Endothelial cell of umbilical vein (primary cell): ENCODE measurements around the gene DUSP15. TPM values are rescaled to one million over a fixed set of nuclear protein-coding genes. Genes with fewer than 3 reads are reported as not detected.

Source experiments
- BruUV-seq: library from RNA; stranded (reverse); fragments of 400-500 nt; replicated peaks from 2 replicates; lab custom pipeline; 2021; lab: Mats Ljungman, UMichigan
- CTCF ChIA-PET: fragments of 300-600, 350-600 bp; sonication (Branson Sonifier 250); formaldehyde crosslinking; loops from one replicate; lab custom pipeline; 2021; ENCODE audit warnings: antibody characterized with exemption, inconsistent platforms; lab: Charles Lee
- POLR2A ChIA-PET: fragments of 300-600, 350-600 bp; sonication (Branson Sonifier 250); formaldehyde crosslinking; loops from one replicate; lab custom pipeline; 2021; ENCODE audit warnings: antibody characterized with exemption, inconsistent platforms; lab: Charles Lee
- DNase-seq: peaks from one replicate; pipeline ENCODE4 v3.0.0-alpha.2; 2011; ENCODE audit warnings: low read depth, low spot score
- FAIRE-seq: peaks from 2 replicates; lab custom pipeline; 2011; peaks lifted over from hg19 to GRCh38; lab: Jason Lieb, UNC
- H2AFZ ChIP-seq: 2 replicates; pipeline ENCODE4 v1.6.0; 2012; ENCODE audit warnings: low read depth, low read length, control low read depth, inconsistent platforms
- H3K27ac ChIP-seq: 2 replicates; pipeline ENCODE4 v1.5.1; 2011; ENCODE audit warnings: low read depth, mild to moderate bottlenecking, control low read depth, low read length, moderate library complexity; ENCODE audit not compliant: insufficient read depth
- H3K27me3 ChIP-seq, 2 experiments: 2 replicates each; pipeline versions ENCODE4 v1.6.0 to v1.6.1; 2011; ENCODE audit warnings: low read length in 2 of 2, mixed read lengths in 1 of 2; ENCODE audit not compliant: control insufficient read depth in 2 of 2, insufficient read depth in 2 of 2
- H3K36me3 ChIP-seq, 2 experiments: 2 replicates in 1 of 2; 3 replicates in 1 of 2; pipeline ENCODE4 v1.5.1; 2011; ENCODE audit warnings: low read length in 2 of 2, mild to moderate bottlenecking in 1 of 2, moderate library complexity in 1 of 2; ENCODE audit not compliant: control insufficient read depth in 2 of 2, insufficient read depth in 2 of 2; ENCODE audit errors: extremely low read depth in 1 of 2
- H3K4me1 ChIP-seq: 3 replicates; pipeline ENCODE4 v1.5.1; 2011; ENCODE audit warnings: mild to moderate bottlenecking, low read length; ENCODE audit not compliant: control insufficient read depth, insufficient read depth; ENCODE audit errors: extremely low read depth
- H3K4me2 ChIP-seq: 2 replicates; pipeline ENCODE4 v1.6.1; 2011; ENCODE audit warnings: low read length, control low read depth, mixed read lengths; ENCODE audit not compliant: insufficient read depth
- H3K4me3 ChIP-seq, 3 experiments: fragments of 200-600 bp in 1 of 3; sonication (generic), shearing (Covaris generic) in 1 of 3; replicated peaks in 1 of 3; 2 replicates each; pipeline ENCODE4 v1.5.1; 2011 to 2016; ENCODE audit warnings: control low read depth in 3 of 3, low read length in 3 of 3, mild to moderate bottlenecking in 2 of 3, inconsistent platforms in 1 of 3, low read depth in 1 of 3, moderate library complexity in 1 of 3; ENCODE audit not compliant: insufficient read depth in 1 of 3
- H3K79me2 ChIP-seq: 2 replicates; pipeline ENCODE4 v1.6.0; 2012; ENCODE audit warnings: low read length, inconsistent platforms; ENCODE audit not compliant: control insufficient read depth, insufficient read depth
- H3K9ac ChIP-seq: replicated peaks from 2 replicates; pipeline ENCODE3; 2011; ENCODE audit warnings: low read length, control low read depth; ENCODE audit not compliant: insufficient read depth; ENCODE audit errors: extremely low read depth
- H3K9me1 ChIP-seq: replicated peaks from 3 replicates; pipeline ENCODE4 v1.6.0; 2011; ENCODE audit warnings: mild to moderate bottlenecking, low read length; ENCODE audit not compliant: control insufficient read depth, insufficient read depth; ENCODE audit errors: extremely low read depth
- H3K9me3 ChIP-seq: replicated peaks from 2 replicates; pipeline ENCODE4 v1.5.1; 2012; ENCODE audit warnings: low read length, inconsistent platforms; ENCODE audit not compliant: control insufficient read depth, insufficient read depth
- H4K20me1 ChIP-seq: replicated peaks from 2 replicates; pipeline ENCODE3; 2011; ENCODE audit warnings: mild to moderate bottlenecking, low read length; ENCODE audit not compliant: control insufficient read depth, insufficient read depth; ENCODE audit errors: extremely low read depth
- EZH2 ChIP-seq: IDR thresholded peaks from 2 replicates; pipeline ENCODE4 v1.6.1; 2012; ENCODE audit warnings: borderline replicate concordance, low read depth, mild to moderate bottlenecking, moderate library complexity, low read length, inconsistent platforms; ENCODE audit not compliant: severe bottlenecking
- FOS ChIP-seq: IDR thresholded peaks from 2 replicates; pipeline ENCODE4 v1.6.1; 2011; ENCODE audit warnings: mild to moderate bottlenecking, low read length, moderate library complexity, borderline replicate concordance; ENCODE audit not compliant: insufficient read depth
- GATA2 ChIP-seq: IDR thresholded peaks from 2 replicates; pipeline ENCODE4 v1.7.0; 2011; ENCODE audit warnings: low read depth, mild to moderate bottlenecking, moderate library complexity, mixed read lengths, low read length; ENCODE audit not compliant: insufficient read length, insufficient read depth
- JUN ChIP-seq: IDR thresholded peaks from 2 replicates; pipeline ENCODE4 v1.6.1; 2011; ENCODE audit warnings: borderline replicate concordance, low read depth; ENCODE audit not compliant: insufficient read length, insufficient read depth
- MYC ChIP-seq: IDR thresholded peaks from one replicate; pipeline ENCODE4 v1.6.1; 2011; ENCODE audit warnings: mild to moderate bottlenecking, low read depth, low read length
- POLR2A ChIP-seq: IDR thresholded peaks from 2 replicates; pipeline ENCODE4 v1.6.1; 2012; ENCODE audit warnings: low read depth, mild to moderate bottlenecking, control low read depth, low read length
- POLR2AphosphoS5 ChIP-seq: IDR thresholded peaks from 2 replicates; pipeline ENCODE4 v1.6.1; 2012; ENCODE audit warnings: low read depth, mild to moderate bottlenecking, control low read depth, low read length, moderate library complexity; ENCODE audit not compliant: insufficient read depth
- dilution Hi-C: fragments of 300-500 bp; cut with MboI; formaldehyde crosslinking; loops from one replicate; pipeline ENCODE4 v1.15.0; 2019; ENCODE audit warnings: low sequenced_read_pairs; ENCODE audit not compliant: extremely low pct_ligation_motif_present
- intact Hi-C: fragments of 100-400 bp; cut with micrococcal nuclease; formaldehyde crosslinking; loops from one replicate; pipeline ENCODE4 v1.10.0; 2022
- polyA plus RNA-seq, 4 experiments: library from polyadenylated mRNA; depleted of rRNA in 3 of 4; stranded (reverse) in 3 of 4; unstranded in 1 of 4; fragments of >200 nt; gene quantifications; 2 replicates each; pipeline versions ENCODE4 v1.2.1 to v1.2.3, GENCODE V29; 2011 to 2012; ENCODE audit warnings: missing spikeins in 1 of 4
- total RNA-seq: library from RNA; stranded (reverse); gene quantifications from 2 replicates; pipeline ENCODE4 v1.2.3, GENCODE V29; 2021
- TF ChIP-seq, protein P1 (sequence below): IDR thresholded peaks from 2 replicates; pipeline ENCODE4 v1.6.1; 2011; ENCODE audit not compliant: insufficient read depth, insufficient read length
- TF ChIP-seq, protein P2 (sequence below), 2 donors: IDR thresholded peaks; 1 replicate in 1 of 2; 2 replicates in 1 of 2; pipeline ENCODE4 v1.5.1; 2011; ENCODE audit warnings: low read length in 2 of 2, mild to moderate bottlenecking in 2 of 2, moderate library complexity in 2 of 2, control low read depth in 1 of 2, inconsistent platforms in 1 of 2, low read depth in 1 of 2; ENCODE audit not compliant: insufficient read depth in 1 of 2; ENCODE audit errors: extremely low read depth in 1 of 2

Gene DUSP15
- total and polyA plus RNA-seq, 2 donors (not counting 3 experiments of a cell fraction or from before 2014, with no cell fraction given) = 0.33 TPM; not detected in 1

DNA sequence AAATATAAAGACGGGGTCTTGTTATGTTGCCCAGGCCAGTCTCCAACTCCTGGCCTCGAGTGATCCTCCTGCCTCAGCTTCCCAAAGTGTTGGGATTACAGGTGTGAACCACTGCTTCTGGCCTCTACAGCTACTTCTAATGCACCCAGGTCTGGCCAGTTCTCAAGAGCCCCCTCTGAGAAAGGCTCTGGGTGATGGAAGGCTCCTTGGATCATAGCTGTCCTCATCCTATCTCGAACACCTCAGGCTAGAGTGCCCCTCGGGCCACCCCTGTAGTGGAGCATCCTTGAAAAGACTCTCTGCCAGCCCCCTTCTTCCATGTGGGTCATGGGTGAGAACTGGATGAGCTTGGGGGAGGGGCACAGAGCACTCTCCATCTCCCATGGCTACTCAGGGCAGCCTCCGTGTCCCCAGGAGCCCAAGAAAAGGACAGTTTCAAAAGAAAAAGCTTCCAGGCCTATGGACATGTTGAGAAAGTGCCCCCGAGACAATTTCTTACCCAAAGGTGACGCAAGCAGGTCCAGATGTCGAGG lies 51.9 kb downstream of the DUSP15 start:
- H2AFZ ChIP-seq = no peak overlapping the region
- no peak overlapping the region for H3K4me3 ChIP-seq
- no peak for TF ChIP-seq EZH2
- TF ChIP-seq, protein P1, sequence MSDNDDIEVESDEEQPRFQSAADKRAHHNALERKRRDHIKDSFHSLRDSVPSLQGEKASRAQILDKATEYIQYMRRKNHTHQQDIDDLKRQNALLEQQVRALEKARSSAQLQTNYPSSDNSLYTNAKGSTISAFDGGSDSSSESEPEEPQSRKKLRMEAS = no peak
- no peak for TF ChIP-seq GATA2
- no peak for TF ChIP-seq POLR2A
- no peak for TF ChIP-seq FOS
- no peak for TF ChIP-seq MYC
- TF ChIP-seq POLR2AphosphoS5 = no peak
- TF ChIP-seq, protein P2, sequence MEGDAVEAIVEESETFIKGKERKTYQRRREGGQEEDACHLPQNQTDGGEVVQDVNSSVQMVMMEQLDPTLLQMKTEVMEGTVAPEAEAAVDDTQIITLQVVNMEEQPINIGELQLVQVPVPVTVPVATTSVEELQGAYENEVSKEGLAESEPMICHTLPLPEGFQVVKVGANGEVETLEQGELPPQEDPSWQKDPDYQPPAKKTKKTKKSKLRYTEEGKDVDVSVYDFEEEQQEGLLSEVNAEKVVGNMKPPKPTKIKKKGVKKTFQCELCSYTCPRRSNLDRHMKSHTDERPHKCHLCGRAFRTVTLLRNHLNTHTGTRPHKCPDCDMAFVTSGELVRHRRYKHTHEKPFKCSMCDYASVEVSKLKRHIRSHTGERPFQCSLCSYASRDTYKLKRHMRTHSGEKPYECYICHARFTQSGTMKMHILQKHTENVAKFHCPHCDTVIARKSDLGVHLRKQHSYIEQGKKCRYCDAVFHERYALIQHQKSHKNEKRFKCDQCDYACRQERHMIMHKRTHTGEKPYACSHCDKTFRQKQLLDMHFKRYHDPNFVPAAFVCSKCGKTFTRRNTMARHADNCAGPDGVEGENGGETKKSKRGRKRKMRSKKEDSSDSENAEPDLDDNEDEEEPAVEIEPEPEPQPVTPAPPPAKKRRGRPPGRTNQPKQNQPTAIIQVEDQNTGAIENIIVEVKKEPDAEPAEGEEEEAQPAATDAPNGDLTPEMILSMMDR (IDR thresholded peaks at IDR 0.05; ENCODE audit: extremely low read depth in 1 of 2, insufficient read depth in 1 of 2, low read depth in 1 of 2, low read length in 2 of 2) = no peak
- TF ChIP-seq JUN = no peak
- DNase-seq = no peak
- no peaks in the 10 kb centered on the region for H3K36me3 ChIP-seq
- ChIA-PET CTCF (interaction anchor here (2.1 to 25.3 kb wide), 3 partner anchors 15 to 212 kb away, joined by 8 to 619 read pairs (median 8); partner anchors contain the start of gene FOXS1), POLR2A (interaction anchor here (0.6 kb wide), 1 partner anchor 604 kb away, joined by 8 read pairs; no protein-coding TSS in a partner anchor)
- intact Hi-C loops = no loop called here
- no peaks in the 10 kb centered on the region for H3K27me3 ChIP-seq
- dilution Hi-C loops = no loop called here
- no peaks in the 10 kb centered on the region for H3K9me3 ChIP-seq
- no peak for FAIRE-seq
- no peaks in the 10 kb centered on the region for H3K79me2 ChIP-seq
- H3K27ac ChIP-seq = no peak overlapping the region
- no peaks in the 10 kb centered on the region for H4K20me1 ChIP-seq
- peaks cover 6% of the 10 kb centered on the region for H3K4me1 ChIP-seq
- no peaks in the 10 kb centered on the region for H3K9me1 ChIP-seq
- no peak overlapping the region for H3K9ac ChIP-seq
- no peak overlapping the region for H3K4me2 ChIP-seq
- BruUV-seq = no TSS peak
